HG03135 (cell line): ENCODE data around the gene COL4A2.
"Not testable (repeated sequence)": the region's sequence is repeated elsewhere in the genome, so short reads cannot be mapped to it uniquely, and the experiment has no call there.

ENCODE experiments used
- ATAC-seq: cut with Tn5 transposase; IDR thresholded peaks from one replicate; pipeline ENCODE4 v1.9.1; 2021; ENCODE audit warnings: mild to moderate bottlenecking, moderate library complexity; ENCODE audit not compliant: unreplicated experiment

COL4A2 gene

DNA sequence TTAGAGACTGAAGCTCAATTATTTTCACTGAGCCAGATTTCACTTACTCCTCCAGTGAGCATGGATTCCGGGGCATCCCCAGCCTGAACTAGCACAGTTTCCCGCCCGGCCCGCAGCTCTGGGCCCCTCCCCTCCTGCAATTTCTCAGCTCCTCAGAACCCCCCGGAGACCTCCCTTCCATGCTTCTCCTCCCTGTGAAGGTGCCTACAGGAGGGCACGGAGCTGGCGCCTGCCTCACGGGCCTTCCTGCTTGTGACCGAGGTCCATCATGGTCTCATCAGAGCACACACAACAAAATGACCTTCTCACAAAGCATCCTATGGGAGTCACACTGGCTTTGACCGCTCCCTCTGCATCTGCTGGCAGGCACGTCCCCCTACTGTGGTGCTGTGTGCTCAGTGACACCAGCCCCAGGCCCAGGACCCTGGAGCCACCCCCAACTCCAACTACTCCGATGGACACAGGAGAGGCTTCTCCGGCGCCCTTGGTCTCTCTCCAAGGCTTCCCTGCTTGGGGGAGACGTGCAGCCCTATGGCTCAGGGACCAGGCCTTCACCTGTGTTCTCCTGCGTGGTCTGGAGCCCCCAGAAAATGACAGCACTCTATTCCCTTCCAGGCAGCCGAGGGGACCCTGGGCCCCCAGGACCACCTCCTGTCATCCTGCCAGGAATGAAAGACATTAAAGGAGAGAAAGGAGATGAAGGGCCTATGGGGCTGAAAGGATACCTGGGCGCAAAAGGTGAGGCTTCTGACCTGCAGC lies 177.4 kb downstream of the COL4A2 start:
- no peak for ATAC-seq

DNA sequence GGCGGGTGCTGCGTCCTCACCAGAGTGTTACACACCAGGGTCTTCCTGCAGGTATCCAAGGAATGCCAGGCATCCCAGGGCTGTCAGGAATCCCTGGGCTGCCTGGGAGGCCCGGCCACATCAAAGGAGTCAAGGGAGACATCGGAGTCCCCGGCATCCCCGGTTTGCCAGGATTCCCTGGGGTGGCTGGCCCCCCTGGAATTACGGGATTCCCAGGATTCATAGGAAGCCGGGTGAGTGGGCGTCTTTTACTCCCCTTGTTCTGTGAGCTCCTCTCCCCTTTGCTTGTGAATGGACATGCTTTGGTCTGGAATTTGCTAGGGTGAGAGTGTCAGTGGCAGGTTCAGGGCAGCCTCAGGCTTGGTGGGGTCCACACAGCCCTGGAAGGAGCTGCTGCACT lies 178.5 kb downstream of the COL4A2 start:
- ATAC-seq, result no peak

DNA sequence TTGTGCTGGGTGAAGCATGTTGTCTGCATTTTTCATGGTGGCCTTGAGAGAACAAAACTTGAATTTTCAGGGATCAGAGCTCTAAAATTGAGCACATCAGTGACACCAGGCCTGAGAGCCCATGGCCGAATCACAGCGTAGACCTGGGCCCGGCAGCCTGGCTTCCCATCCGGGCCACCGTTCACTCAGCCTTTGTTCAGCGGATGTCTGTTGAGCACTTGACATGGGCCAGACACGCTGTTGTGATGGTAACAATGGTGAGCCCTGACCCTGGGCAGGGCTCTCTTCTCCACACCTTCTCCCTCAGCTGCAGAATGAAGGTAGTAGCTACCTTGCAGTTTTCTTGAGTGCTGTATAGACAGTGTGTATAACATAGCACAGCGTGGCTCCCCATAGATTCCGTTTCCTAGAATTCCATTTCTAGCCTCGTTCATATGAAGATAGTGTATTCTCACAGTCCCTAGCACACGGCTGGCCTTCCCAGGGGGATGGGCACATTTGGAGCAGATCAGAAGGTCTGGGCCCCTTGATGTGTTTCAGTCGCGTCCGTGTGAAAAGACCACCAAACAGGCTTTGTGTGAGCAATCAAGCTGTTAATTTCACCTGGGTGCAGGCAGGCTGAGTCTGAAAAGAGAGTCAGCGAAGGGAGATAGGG lies 179.1 kb downstream of the COL4A2 start:
- ATAC-seq, result no peak

DNA sequence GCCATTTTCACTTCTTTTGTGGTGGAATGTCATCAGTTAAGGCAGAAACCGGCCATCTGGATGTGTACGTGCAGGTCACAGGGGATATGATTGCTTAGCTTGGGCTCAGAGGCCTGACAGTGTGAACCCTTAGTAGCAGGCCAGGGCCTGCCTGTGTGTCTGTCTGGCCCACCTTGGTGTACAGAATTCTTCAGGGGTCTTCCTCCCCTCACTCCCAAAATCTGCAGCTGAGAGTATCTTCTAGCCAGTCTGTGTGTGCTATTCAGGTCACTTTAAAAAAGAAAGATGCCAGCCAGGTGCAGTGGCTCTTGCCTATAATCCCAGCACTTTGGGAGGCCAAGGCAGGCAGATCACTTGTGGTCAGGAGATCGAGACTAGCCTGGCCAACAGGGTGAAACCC lies 179.8 kb downstream of the COL4A2 start:
- ATAC-seq, result not testable (repeated sequence)

DNA sequence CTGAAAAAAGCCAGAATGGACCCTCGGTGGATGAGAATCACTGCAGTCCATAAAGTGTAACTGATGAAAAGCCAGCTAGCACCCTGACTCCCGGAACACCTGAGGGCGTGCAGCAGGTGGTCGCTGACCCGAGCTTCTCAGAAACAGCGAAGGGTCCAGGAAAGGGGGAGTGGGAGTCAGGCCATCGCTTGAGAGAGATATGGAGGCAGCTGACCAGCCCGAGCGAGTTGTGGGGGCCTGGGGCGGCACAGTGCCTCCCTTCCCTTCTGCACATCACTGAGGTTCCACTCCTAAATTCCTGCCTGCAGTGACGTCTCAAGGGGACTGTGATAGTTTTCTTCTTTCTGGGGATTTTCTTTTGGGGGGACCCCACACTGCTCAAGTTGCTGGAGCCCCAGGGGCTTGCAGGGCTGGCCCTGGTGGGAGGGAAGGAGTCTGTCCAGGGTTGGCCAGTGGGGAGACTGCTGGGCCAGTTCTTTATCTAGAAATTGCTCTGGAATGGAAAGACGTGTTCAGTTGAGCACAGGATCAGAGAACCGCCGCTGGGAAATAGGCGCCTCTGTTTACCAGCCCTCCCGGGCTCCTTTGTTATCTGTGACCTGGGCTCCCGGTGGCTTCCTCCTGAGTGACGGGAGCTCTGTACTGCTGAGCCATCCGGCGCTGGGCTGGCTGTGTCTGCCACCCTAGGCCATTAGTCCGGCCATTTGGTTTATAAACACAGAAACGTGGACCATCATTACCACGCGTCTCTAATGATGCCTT lies 183.1 kb downstream of the COL4A2 start:
- no peak for ATAC-seq

DNA sequence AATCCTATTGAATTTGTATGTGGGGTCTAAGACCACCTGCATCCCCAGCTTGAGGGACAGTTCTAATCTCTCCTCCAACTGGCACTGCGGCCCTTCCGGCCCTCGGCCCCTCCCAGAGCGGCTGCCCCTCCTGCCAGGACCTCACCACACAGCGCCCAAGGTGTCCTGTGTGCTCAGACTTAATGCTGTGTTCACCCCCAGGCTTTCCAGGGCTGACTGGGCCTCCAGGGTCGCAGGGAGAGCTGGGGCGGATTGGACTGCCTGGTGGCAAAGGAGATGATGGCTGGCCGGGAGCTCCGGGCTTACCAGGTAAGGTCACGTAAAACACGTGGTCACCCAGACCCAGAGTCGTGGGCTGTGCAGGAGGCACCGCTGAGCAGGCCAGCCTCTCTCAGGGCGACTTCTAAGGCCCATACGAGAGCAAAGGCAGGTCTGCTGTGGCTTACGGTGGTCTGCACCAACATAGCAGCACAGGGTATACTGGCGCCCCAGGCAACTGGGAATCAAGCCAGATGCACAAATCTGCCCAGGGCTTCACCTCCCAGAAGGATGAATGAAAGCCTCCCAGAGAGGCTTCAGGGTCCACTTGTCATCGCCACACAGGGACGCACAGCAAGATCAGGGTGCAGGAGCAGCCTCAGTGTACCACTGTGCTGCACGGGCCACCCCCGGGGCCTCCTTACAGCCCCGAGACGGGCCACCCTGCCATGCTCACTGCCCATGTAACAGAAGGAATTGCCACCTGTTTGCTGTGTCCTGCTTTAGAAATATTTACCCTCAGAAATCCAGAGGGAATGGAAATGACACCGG lies 185.0 kb downstream of the COL4A2 start:
- no peak for ATAC-seq

DNA sequence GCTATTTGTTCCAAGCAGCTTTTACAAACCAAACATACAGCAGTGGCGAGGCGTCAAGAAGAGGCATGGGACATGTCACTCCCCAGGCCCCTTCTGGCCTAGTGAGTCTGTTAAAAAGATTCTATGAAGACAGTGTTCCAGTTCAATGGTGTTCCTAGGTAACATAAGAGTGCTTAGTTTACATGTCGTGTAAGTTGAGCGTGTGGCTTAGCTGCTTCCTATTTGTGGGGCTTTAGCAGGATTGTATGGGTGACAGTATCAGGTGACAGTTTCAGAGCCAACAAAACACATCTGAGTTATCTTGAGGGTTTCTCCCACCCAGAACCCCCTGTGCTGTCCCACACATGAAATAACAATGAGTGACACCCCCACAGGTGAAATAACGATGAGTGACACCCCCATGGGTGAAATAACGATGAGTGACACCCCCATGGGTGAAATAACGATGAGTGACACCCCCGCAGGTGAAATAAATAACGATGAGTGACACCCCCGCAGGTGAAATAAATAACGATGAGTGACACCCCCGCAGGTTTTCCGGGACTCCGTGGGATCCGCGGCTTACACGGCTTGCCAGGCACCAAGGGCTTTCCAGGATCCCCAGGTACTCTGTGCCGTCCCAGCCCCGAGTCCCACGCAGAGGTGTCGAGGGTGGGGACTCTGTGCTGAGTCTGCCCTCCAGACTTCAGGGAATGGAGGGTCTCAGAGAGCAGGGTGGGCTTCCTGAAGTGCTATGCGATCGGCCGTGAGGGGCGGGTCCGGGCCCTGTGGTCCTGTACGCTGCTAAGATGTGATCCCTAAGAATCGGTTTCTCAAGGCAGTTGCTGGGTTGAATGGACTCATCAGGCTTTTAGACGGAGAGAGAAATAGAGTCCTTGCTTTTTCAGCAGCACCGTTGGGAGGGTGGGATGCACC lies 185.9 kb downstream of the COL4A2 start:
- ATAC-seq, result no peak

DNA sequence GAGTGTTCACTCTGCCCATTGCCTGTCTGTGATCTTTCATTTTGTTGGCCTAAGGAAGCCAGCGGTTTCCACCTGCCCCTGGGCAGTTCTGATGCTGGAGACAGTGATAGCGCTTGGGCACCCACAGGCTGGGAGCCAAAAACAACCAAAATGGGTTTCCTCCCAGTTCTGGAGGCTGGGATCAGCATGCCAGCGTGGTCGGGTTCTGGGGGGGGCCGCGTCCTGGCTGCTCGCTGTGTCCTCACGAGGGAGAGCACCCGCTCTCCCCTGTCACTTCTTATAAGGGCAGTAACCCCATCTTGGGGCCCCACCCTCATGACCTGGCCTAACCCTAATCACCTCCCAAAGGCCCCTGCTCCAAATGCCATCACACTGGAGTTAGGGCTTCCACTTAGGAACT lies 186.5 kb downstream of the COL4A2 start:
- ATAC-seq, result no peak

DNA sequence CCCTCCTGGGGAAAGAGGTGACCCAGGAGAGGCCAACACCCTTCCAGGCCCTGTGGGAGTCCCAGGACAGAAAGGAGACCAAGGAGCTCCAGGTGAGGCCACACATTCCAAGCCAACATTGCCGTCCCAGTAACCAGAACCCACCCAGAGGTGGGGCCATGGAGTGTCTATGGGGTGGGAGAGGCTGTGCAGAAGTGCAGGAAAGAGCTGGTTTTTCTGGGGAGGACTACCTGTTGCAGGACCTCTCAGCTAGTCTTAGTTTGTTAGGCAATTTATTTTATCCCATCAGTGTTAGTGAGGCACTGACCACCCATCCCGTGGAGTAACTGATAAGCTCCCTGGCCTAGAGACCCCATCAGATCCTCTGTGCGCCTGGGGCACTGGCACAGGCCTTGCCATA lies 188.3 kb downstream of the COL4A2 start:
- ATAC-seq, result no peak

DNA sequence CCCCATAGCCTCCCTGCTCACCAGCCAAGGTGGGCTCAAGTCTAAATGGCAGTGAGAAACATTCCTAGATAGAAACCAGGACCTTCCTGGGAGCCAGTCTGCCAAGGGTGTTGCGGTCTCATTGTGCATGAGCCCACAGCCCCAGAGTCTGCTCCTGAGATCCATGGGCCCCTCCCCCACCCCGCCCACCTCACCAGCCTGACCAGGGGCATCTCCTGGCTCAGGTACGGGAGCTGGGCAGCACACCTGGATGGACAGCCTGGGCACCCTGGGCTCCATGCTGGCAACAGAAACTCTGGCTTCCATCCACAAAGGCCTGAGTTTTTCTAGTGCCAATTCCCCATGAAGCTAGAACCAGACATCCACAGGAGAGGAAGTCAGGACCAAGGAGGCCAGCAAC lies 188.8 kb downstream of the COL4A2 start:
- no peak for ATAC-seq

DNA sequence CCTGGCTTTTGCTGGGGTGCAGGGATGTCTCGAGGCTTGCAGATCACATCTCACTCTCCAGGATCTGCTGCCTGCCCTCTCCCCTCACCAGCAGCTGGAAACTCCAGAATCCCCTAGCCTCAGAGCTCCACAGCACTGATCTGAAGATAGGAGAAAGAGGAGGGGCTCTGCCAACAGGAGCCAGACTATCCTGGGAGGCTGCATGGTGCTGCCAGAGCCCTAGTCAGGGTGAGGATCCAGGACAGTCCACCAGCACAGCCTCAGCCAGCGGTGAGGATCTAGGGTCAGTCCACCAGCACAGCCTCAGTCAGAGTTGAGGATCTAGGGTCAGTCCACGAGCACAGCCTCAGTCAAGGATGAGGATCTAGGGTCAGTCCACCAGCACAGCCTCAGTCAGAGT lies 189.2 kb downstream of the COL4A2 start:
- ATAC-seq, result no peak

DNA sequence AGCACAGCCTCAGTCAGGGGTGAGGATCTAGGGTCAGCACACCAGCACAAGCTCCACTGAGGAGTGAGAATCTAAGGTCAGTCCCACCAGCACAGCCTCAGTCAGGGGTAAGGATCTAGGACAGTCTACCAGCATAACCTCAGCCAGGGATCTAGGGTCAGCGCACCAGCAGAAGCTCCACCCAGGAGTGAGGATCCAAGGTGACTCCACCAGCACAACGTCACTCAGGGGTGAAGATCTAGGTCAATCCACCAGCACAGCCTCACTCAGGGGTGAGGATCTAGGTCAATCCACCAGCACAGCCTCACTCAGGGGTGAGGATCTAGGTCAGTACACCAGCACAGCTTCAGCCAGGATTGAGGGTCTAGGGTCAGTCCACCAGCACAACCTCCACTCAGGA lies 189.9 kb downstream of the COL4A2 start:
- no peak for ATAC-seq

DNA sequence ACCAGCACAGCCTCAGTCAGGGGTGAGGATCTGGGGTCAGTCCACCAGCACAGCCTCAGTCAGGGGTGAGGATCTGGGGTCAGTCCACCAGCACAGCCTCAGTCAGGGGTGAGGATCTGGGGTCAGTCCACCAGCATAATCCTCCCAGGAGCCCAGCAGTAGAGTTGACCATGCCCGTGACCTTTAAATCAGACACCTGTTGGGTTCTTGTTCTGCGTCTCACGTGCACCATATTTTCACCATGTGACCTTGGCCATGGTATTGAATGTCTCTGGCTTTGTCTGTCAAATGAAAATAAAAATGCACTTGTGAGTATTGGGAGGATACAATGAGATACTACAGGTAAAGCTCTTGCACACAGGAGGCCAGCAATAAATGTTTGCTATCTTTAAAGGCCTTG lies 190.8 kb downstream of the COL4A2 start:
- not testable (repeated sequence) for ATAC-seq

DNA sequence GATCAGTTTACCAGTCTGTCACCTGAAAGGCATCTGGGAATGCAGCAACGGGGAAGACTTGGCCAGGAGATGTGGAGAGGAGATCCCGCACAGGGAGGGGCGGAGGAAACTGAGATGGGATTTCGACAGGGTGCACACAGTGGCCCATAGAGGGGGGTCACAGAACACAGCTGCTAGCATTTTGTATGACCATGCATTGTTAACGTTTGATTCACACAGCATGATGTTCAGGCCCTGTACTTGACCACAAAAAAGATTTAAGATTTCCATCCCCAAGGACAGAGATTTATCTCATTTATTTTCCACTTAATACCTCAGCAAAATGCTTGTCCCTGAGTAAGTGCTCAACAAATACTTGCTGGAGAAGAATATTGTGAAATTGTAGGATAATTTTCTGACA lies 191.2 kb downstream of the COL4A2 start:
- no peak for ATAC-seq

DNA sequence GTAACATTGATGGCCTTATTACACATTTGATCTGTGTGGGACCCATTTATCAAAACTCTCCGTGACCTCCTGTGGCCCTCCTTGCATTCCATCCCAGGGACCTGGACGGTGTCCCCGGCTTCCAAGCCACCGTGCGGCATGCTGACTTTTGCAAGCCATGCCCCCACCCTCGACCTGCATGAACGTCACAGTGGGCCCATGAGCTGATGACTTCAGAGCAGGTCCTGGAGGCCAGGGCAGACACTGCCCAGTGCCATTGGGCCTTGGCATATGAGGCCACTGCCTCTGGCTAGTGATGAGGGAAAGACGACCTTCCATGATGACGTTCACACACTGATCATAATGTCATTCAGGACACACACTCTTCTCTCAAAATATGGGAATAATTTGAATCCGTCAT lies 191.7 kb downstream of the COL4A2 start:
- no peak for ATAC-seq

DNA sequence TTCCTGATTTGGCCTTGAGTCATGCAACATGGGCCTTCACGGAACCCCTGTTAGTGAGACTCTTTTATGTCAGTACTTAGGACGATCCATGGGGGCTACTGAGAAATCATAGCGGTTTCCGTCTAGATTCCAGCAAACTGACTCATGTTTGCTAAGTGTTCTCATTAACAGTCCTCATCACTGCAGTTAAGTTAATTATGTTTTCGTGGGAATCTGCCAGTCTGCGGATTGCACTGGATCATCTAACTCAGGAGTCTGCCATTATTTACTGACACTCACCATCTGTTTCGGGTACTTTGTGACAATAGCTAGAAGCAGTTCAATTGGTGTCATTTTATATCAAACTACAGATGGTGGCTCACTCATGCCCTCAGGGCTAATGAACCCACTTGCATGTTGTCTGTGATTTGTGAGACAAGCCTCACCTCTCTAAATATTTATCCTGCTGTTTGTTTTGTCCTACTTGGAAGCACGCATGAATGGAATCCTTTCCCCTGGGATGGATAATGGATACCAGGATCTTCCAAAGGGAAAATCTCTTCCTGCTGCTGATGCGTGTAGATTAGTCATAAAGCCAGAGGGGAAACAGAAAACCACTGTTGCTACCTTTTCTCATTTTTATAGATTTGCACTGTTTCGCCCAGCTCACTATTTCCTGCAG lies 192.7 kb downstream of the COL4A2 start:
- ATAC-seq, result no peak

DNA sequence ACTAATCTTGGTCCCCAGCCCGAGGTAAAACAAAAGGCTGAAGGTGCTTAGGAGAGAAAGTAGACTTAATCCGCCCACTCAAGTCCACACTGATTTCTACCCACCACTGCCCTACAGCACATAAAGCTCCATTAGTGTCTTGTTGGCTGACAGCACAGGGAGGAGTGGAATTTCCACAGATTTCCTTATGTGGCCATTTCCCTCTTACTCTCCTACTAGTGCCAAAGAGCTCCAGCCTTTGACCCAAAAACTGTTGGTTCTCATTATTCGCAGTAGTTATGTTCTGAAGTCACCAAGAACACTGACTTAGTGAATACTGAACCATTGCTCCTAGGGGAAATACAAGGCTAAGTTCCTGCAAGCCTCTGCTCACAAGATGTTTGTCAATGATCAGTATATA lies 193.3 kb downstream of the COL4A2 start:
- ATAC-seq, result no peak

DNA sequence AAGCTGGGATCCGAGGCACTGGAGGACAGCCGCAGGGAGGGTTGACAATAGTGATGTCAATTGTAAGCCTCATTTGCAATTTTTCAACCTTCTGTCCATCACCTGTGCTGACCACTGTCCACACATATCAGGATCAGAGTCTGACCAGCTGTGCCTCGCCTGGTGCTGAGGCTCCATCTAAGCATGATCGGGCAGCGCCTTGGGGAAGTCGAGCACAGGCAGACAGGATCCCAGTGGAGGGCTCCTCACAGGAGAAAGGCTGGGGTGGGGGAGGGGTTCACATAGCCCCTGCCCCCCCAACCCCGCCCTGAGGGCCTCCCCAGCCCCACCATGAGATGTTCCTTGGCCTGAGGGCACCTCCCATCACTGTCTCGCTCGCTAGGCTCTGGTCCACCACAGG lies 194.1 kb downstream of the COL4A2 start:
- ATAC-seq, result no peak

DNA sequence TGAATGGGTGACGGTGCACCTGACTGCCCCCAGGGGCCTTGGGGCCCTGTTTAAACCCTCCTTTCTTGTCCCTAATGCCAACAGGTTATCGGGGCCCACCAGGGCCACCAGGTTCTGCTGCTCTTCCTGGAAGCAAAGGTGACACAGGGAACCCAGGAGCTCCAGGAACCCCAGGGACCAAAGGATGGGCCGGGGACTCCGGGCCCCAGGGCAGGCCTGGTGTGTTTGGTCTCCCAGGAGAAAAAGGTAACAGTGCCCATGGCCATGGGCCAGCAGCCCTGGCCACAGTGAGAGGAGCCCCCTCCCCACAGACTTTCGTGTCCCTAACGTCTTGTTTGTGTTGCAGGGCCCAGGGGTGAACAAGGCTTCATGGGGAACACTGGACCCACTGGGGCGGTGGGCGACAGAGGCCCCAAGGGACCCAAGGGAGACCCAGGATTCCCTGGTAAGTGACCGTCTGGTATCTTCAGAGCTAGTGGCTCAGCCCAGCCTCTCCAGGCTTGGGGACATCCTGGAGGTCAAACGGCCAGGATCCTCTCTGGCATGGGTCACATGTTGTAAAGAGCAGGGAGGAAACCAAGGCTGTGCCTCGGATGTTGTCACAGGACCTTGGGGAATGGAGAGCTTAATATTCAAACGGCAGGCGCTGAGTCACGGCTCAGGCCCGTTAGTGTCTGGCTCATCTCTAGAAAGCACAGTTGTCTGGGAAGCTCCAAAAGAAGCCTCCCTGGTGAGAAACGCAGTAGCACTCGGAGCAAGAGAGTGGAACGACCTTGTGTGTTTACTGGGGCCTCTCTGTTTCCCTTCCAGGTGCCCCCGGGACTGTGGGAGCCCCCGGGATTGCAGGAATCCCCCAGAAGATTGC lies 196.2 kb downstream of the COL4A2 start:
- ATAC-seq, result no peak
